RWPE2 (cell line): ENCODE results near the gene PROSER1.

Source experiments
- ATAC-seq: fragments of 200-7000 bp; cut with Tn5 transposase; 3 replicates; pipeline ENCODE4 v1.9.1; 2021; ENCODE audit warnings: low read depth
- DNase-seq: peaks from one replicate; pipeline ENCODE4 v3.0.0-alpha.2; 2020; ENCODE audit warnings: low spot score
- H3K27ac ChIP-seq: fragments of 450-650 bp; 2 replicates; pipeline ENCODE4 v1.5.1; 2017; ENCODE audit warnings: mild to moderate bottlenecking; ENCODE audit not compliant: poor library complexity, severe bottlenecking
- H3K27me3 ChIP-seq: fragments of 250-450 bp; sonication (Bioruptor Pico); 2 replicates; pipeline ENCODE4 v1.5.1; 2021; ENCODE audit warnings: mild to moderate bottlenecking, moderate library complexity; ENCODE audit not compliant: insufficient read depth, poor library complexity, severe bottlenecking
- H3K36me3 ChIP-seq: fragments of 250-450 bp; sonication (Bioruptor Pico); 2 replicates; pipeline ENCODE4 v1.5.1; 2020; ENCODE audit warnings: low read depth, mild to moderate bottlenecking, moderate library complexity
- H3K4me1 ChIP-seq: fragments of 250-450 bp; sonication (Bioruptor Pico); 2 replicates; pipeline ENCODE4 v1.5.1; 2021; ENCODE audit warnings: mild to moderate bottlenecking, moderate library complexity; ENCODE audit not compliant: insufficient read depth, poor library complexity, severe bottlenecking
- H3K4me3 ChIP-seq: fragments of 250-450 bp; sonication (Bioruptor Pico); 2 replicates; pipeline ENCODE4 v1.5.1; 2021; ENCODE audit warnings: mild to moderate bottlenecking, moderate library complexity; ENCODE audit not compliant: severe bottlenecking
- H3K9me3 ChIP-seq: fragments of 250-450 bp; sonication (Bioruptor Pico); 2 replicates; pipeline ENCODE4 v1.5.1; 2021; ENCODE audit warnings: mild to moderate bottlenecking, moderate library complexity; ENCODE audit not compliant: severe bottlenecking
- TF ChIP-seq, protein P1 (sequence below): fragments of 450-650 bp; IDR thresholded peaks from one replicate; pipeline ENCODE4 v1.5.1; 2017; ENCODE audit warnings: mild to moderate bottlenecking, moderate library complexity; ENCODE audit not compliant: poor library complexity, severe bottlenecking

Gene PROSER1

DNA sequence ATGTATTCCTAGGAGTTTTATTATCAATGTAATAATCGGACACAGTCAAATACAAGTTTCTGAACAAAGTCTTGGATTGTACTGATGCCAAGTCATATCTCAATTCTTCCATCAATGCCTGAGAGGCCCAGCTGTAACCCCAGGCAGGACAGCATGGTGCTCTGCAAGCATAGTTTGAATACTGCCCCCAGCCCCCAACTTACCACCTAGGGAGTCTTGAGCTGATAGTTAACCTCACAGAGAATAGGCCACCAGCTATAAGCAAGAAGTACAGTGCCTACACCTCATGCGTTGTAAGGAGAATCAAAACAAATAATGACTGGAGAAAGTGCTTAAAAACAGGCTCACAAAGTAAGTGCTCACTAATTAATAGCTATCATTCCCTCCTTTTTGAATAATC is 2.7 kb downstream of the PROSER1 start:
- no peak for ATAC-seq

DNA sequence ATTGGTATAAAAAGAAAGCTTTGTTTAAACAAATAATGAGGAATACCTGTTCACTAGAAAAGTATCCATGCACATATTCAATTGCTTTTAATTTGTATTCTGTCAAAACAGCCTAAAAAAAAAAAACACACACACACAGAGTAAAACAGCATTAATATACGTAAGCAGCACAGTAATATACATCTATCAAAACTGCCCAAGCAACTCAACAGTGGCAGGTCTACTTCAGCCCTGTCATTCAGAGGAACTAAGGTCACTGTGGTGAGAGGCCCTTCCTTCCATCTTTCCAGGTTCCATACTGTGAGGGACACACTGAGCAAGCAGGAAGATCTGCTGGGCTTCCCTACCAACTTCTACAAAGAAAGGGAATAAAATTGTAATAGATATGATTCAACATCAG is 3.8 kb downstream of the PROSER1 start:
- no peak for ATAC-seq
- peaks cover 3% of the 10 kb centered on the region for H3K4me1 ChIP-seq
- H3K9me3 ChIP-seq: no peaks in the 10 kb centered on the region
- TF ChIP-seq, protein P1, sequence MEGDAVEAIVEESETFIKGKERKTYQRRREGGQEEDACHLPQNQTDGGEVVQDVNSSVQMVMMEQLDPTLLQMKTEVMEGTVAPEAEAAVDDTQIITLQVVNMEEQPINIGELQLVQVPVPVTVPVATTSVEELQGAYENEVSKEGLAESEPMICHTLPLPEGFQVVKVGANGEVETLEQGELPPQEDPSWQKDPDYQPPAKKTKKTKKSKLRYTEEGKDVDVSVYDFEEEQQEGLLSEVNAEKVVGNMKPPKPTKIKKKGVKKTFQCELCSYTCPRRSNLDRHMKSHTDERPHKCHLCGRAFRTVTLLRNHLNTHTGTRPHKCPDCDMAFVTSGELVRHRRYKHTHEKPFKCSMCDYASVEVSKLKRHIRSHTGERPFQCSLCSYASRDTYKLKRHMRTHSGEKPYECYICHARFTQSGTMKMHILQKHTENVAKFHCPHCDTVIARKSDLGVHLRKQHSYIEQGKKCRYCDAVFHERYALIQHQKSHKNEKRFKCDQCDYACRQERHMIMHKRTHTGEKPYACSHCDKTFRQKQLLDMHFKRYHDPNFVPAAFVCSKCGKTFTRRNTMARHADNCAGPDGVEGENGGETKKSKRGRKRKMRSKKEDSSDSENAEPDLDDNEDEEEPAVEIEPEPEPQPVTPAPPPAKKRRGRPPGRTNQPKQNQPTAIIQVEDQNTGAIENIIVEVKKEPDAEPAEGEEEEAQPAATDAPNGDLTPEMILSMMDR: no peak
- H3K36me3 ChIP-seq: peaks cover 31% of the 10 kb centered on the region
- no peak for DNase-seq
- H3K27ac ChIP-seq: no peak overlapping the region
- H3K4me3 ChIP-seq: no peak overlapping the region
- no peaks in the 10 kb centered on the region for H3K27me3 ChIP-seq

More for the DNA sequence above, 2.7 kb downstream of the PROSER1 start:
- no peaks in the 10 kb centered on the region for H3K9me3 ChIP-seq
- TF ChIP-seq, protein P1: no peak
- DNase-seq: no peak
- H3K4me3 ChIP-seq: peak overlapping the region; percentile 99
- peaks cover 20% of the 10 kb centered on the region for H3K36me3 ChIP-seq
- H3K4me1 ChIP-seq: peaks cover 3% of the 10 kb centered on the region
- no peaks in the 10 kb centered on the region for H3K27me3 ChIP-seq
- no peak overlapping the region for H3K27ac ChIP-seq

DNA sequence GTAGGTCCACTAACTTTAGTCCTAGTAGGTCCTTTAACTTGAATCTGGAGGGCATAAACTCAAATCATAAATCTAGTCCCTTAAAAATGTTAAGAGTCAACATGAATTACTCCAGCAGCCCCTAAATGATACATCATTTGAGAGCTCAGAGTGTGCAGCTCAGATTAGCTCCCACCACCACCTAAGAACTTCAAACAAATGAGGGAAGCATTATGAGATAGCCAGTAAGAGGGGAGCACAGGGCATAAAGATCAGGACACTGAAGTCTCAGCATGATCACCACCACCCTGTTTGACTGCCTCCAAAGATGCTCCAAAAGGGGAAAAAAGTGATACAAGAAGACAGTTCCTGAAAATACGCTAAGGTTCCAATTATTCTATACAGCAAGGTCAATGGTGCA is 5.7 kb downstream of the PROSER1 start:
- DNase-seq (no peak), ATAC-seq (no peak)
- Histone ChIP-seq H3K9me3 (no peaks in the 10 kb centered on the region), H3K27ac (no peak overlapping the region), H3K36me3 (peaks cover 48% of the 10 kb centered on the region), H3K27me3 (no peaks in the 10 kb centered on the region), H3K4me3 (no peak overlapping the region), H3K4me1 (peaks cover 3% of the 10 kb centered on the region)
- TF ChIP-seq, protein P1: no peak

DNA sequence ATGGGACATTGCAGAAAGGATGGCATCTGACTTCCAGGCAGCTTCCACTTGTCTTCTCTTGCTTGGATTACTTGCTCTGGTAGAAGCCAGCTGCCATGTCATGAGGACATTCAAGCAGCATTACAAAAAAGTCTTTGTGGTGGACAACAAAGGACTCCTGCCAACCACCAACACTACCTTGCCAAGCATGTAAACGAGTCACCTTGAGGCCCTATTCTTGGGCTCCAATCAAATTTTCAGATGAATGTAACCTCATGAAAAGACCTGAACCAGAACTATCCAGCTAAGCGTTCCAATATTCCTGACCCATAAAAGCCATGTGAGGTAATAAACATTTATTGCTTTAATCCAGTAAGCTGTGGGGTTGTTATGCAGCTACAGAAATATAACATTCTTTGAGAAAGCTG is 12.5 kb downstream of the PROSER1 start:
- TF ChIP-seq, protein P1: no peak
- DNase-seq: no peak
- ATAC-seq: no peak
- Histone ChIP-seq H3K4me3 (no peak overlapping the region), H3K4me1 (no peaks in the 10 kb centered on the region), H3K27me3 (no peaks in the 10 kb centered on the region), H3K27ac (no peak overlapping the region), H3K36me3 (peaks cover 92% of the 10 kb centered on the region), H3K9me3 (no peaks in the 10 kb centered on the region)

DNA sequence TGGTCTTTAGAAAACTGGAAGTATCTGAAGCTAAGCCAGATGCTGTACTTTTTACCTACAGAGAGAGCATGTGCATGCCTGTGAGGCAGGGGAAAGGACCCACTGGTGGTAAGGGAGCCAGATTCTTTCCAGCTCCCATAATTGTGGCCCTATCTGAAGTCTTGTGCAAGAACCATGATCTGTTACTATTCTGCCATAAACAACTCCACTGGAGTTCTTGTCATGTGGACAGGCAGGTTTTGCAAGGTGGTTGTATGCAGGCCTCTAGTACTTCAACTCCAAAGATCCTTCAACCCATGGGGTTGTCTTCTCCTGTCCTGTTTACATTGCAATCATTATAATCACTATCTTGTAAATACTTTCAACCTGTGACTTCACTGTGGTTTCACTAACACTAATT is 14.1 kb downstream of the PROSER1 start:
- no peaks in the 10 kb centered on the region for H3K4me1 ChIP-seq
- DNase-seq: no peak
- no peaks in the 10 kb centered on the region for H3K27me3 ChIP-seq
- TF ChIP-seq, protein P1: no peak
- no peak for ATAC-seq
- H3K4me3 ChIP-seq: no peak overlapping the region
- H3K36me3 ChIP-seq: peaks cover 88% of the 10 kb centered on the region
- no peaks in the 10 kb centered on the region for H3K9me3 ChIP-seq
- no peak overlapping the region for H3K27ac ChIP-seq
